GM19397 (cell line): ENCODE data around the gene MLX.
"Not testable (repeated sequence)": the region's sequence is repeated elsewhere in the genome, so short reads cannot be mapped to it uniquely, and the experiment has no call there.

ENCODE experiments used
- ATAC-seq: cut with Tn5 transposase; IDR thresholded peaks from one replicate; pipeline ENCODE4 v1.9.1; 2021; ENCODE audit warnings: mild to moderate bottlenecking, moderate library complexity; ENCODE audit not compliant: unreplicated experiment

Gene MLX

GRCh38 chr17:42617956-42618431 is 51.1 kb downstream of the MLX start:
- peak; percentile 30 for ATAC-seq

GRCh38 chr17:42618442-42619150 is 51.7 kb downstream of the MLX start:
- peak; percentile 52 for ATAC-seq

DNA sequence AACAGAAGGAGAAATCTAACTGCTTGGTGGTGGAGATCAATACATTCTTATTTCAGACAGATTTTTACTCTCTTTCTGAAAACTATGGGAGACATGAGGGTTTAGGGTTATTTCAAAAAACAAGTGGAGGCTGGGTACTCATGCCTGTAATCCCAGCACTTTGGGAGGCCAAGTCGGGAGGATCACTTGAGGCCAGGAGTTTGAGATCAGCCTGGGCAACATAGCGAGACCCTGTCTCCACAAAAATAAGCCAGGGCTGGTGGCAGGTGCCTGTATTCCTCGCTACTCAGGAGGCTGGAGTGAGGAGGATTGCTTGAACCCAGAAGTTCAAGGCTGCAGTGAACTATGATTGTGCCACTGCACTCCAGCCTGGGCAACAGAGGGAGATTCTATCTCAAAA is 55.1 kb downstream of the MLX start:
- ATAC-seq, result not testable (repeated sequence)
